GM21576 (cell line): ENCODE results near the gene APOC4.

Source experiments
- ATAC-seq: cut with Tn5 transposase; IDR thresholded peaks from one replicate; pipeline ENCODE4 v1.9.1; 2021; ENCODE audit warnings: mild to moderate bottlenecking, moderate library complexity; ENCODE audit not compliant: unreplicated experiment

The APOC4 gene

DNA sequence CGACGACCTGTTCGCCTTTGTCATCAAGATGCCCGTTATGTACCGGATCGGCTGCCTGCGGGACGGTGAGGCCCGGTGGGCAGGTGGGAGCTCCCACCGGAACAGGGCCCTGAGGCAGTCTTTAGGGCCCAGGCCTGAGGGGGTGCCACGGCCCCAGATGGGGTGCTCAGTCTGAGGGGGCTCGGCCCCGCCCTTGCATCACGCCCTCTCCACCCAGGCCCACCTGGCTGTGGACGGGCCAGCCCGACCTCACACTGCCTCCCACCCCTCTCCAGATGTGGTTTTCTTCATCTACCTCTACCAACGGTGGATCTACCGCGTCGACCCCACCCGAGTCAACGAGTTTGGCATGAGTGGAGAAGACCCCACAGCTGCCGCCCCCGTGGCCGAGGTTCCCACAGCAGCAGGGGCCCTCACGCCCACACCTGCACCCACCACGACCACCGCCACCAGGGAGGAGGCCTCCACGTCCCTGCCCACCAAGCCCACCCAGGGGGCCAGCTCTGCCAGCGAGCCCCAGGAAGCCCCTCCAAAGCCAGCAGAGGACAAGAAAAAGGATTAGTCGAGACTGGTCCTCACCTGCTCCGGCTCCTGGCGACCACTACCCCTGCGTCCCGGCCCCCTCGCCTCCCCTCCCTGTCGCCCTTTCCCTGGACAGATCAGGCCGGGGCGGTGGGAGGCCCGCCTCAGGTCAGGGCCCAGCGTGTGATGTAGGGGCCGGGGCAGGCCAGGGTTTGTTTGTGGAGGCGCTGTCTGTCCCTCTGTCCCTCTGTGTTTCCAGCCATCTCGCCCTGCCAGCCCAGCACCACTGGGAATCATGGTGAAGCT lies 50.5 kb downstream of the APOC4 start:
- ATAC-seq = no peak

- no peak for ATAC-seq
Observed at GRCh38 chr19:44993526-44993925, 51.5 kb downstream of the APOC4 start.

- ATAC-seq = no peak
Observed at GRCh38 chr19:44993926-44994537, 52.0 kb downstream of the APOC4 start.
